Skeletal muscle satellite cell (primary cell): ENCODE data around the gene SIM1.

ENCODE experiments used
- H3K27me3 ChIP-seq: 2 replicates; pipeline ENCODE4 v1.7.0; 2013; ENCODE audit warnings: low read length; ENCODE audit not compliant: control insufficient read depth, insufficient read depth
- H3K36me3 ChIP-seq: 2 replicates; pipeline ENCODE4 v1.7.0; 2013; ENCODE audit warnings: mild to moderate bottlenecking, control low read depth, low read length; ENCODE audit not compliant: insufficient read depth
- H3K4me1 ChIP-seq: 2 replicates; pipeline ENCODE4 v1.7.0; 2013; ENCODE audit warnings: low read length; ENCODE audit not compliant: control insufficient read depth, insufficient read depth
- H3K4me2 ChIP-seq: 2 replicates; pipeline ENCODE4 v1.7.0; 2013; ENCODE audit warnings: mild to moderate bottlenecking, low read length
- H3K4me3 ChIP-seq: 2 replicates; pipeline ENCODE4 v1.7.0; 2013; ENCODE audit warnings: low read length
- H3K9ac ChIP-seq: 2 replicates; pipeline ENCODE4 v1.7.0; 2013; ENCODE audit warnings: mild to moderate bottlenecking, low read depth, low read length, moderate library complexity
- H3K9me3 ChIP-seq: replicated peaks from 2 replicates; pipeline ENCODE4 v1.7.0; 2013; ENCODE audit warnings: mild to moderate bottlenecking, control low read depth, low read length

SIM1 gene

DNA sequence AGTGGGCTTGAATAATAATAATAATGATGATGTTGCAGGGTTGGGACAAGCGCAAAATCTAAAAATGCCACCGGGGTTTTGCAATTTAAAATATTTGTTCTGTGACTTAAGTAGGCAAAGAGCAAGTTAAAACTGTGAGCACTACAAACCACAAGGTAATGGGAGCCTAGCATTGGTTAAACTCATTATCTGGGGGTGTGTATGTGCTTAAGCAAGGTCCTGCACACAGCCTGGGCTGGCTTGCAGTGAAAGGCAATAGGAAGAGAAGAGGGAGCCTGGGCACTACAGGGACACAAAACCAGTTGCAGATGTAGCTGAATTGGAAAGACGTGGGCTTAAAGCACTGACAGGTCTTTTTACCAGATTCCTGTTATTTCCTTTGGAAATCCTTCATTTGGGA, 11.7 kb downstream of the SIM1 start:
- peaks cover 20% of the 10 kb centered on the region for H3K36me3 ChIP-seq
- no peaks in the 10 kb centered on the region for H3K9me3 ChIP-seq
- no peaks in the 10 kb centered on the region for H3K27me3 ChIP-seq
- H3K9ac ChIP-seq = no peak overlapping the region
- no peak overlapping the region for H3K4me2 ChIP-seq
- no peak overlapping the region for H3K4me3 ChIP-seq
- peaks cover 3% of the 10 kb centered on the region for H3K4me1 ChIP-seq

DNA sequence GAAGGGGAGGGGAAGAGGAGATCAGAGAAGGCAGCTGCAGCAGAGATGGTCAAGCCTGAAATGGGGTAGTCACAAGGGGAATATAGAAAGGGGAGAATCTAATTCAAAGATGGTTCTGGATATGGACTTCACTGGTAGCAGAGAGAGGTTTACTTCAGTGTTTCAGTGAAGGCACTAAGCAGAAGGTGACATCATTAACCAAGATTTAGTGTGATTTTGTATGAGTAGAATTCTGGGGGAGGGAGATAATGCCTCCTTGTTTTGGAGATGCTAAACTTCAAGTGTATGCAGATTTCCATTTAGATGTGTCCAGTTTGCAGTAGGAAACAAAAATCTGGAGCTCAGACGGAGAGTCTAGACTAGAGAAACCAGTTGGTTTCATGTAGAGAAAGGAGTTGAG, 13.1 kb downstream of the SIM1 start:
- Histone ChIP-seq H3K9me3 (no peaks in the 10 kb centered on the region), H3K4me1 (no peaks in the 10 kb centered on the region), H3K36me3 (peaks cover 33% of the 10 kb centered on the region), H3K27me3 (no peaks in the 10 kb centered on the region), H3K4me2 (no peak overlapping the region), H3K4me3 (no peak overlapping the region), H3K9ac (no peak overlapping the region)

DNA sequence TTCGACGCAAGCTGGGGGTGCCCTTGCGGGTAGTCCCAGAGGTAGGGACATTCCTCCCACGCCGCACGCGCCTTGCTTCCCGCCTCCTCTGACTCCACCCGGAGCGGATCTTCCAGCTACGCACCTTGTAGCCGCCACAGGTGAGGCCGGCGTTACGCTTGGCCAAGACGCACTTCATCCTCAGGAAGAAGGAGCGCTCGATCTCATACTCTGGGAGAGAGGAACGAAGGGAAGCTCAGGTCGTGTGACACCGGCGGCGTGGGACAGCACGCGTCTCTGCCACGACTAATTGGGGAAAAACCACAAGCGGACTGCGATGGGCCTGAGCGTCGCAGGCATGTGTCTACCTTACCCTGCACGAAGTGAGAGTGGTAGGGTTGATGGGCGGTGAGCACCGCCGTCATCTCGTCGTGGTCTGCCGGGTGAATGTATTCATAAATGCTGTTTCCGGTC, 15.5 kb downstream of the SIM1 start:
- Histone ChIP-seq H3K4me2 (no peak overlapping the region), H3K27me3 (no peaks in the 10 kb centered on the region), H3K9ac (no peak overlapping the region), H3K36me3 (peaks cover 33% of the 10 kb centered on the region), H3K4me3 (no peak overlapping the region), H3K4me1 (peaks cover 4% of the 10 kb centered on the region), H3K9me3 (no peaks in the 10 kb centered on the region)

DNA sequence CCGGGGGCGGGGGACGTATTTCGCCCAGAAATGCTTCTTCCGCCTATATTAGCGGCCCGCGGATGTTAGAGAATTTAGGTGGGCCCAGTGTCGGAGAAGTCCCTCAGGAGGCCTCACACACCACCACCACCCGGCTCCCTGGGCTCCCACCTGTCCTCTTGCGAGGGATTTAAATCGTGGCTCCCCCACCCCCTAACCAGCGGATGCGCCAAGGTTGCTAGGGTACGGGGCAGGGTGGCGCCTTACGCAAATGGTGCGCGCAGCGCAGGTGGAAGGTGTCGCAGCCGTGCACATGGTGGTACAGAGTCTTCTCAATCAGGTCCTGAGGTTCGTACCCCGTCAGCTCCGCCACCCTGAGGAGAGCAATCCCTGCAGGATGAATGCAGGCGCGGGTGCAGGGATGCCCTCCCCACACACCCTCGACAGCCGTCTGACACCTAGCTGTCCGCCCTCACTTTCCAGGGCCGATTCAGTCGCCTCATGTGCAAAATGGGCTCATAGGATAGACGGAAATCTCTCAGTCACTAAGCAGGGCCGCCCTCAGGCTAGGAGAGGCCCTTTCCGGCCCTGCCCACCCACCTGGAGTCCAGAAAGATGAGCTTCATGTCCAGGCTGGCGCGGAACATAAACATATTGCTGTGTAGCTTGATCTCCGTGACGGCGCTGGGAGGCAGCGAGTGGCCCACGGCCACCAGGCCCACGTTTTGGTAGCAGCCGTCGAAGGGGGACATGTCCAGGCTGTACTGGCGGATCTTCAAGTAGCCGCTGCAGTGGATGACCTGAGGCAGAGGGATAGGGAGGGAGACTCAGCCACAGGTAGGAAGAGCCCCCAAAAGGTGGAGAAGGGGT, 16.6 kb downstream of the SIM1 start:
- H3K27me3 ChIP-seq = no peaks in the 10 kb centered on the region
- H3K9me3 ChIP-seq = no peaks in the 10 kb centered on the region
- H3K9ac ChIP-seq = no peak overlapping the region
- no peak overlapping the region for H3K4me3 ChIP-seq
- H3K36me3 ChIP-seq = peaks cover 33% of the 10 kb centered on the region
- H3K4me1 ChIP-seq = peaks cover 9% of the 10 kb centered on the region
- no peak overlapping the region for H3K4me2 ChIP-seq

DNA sequence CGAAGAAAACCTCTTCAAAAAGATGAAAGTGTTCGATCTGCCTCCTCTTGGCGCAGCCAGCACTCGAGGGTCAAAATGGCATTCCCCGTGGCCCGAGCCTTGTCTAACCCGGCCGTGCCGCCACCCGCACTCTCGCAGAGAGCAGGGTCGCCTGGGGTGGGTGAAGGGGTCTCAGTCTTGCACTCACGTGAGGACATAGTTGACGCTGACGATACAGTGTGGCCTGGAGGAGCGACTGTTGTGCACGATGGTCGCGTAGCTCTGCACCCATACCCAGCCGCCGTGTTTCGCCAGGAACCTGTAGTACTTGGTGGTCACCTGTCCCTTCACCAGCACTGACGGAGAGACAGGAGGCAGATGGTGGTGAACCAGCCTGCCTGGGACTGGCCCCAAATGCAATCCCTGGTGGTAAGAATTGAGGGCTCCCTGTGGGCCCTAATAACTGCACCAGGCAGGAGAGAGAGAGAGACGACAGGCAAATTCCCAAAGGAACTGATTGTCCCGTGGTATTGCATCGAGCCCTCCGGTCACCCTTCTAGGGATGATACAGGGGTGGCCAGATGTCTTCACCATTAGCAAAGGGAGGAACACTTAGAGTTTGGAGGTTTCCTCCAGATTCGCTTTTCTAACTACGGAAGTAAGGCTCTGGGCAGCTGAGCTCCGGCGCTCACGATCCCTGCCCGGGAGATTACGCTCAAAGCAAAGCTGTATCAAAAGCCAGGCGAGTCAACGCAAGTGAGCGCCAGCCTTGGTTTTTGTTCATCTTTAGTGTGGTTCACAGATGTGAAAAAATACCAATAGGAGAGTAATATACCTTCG, 17.4 kb downstream of the SIM1 start:
- Histone ChIP-seq H3K4me3 (no peak overlapping the region), H3K9ac (no peak overlapping the region), H3K27me3 (no peaks in the 10 kb centered on the region), H3K9me3 (no peaks in the 10 kb centered on the region), H3K4me1 (peaks cover 14% of the 10 kb centered on the region), H3K4me2 (no peak overlapping the region), H3K36me3 (peaks cover 33% of the 10 kb centered on the region)

DNA sequence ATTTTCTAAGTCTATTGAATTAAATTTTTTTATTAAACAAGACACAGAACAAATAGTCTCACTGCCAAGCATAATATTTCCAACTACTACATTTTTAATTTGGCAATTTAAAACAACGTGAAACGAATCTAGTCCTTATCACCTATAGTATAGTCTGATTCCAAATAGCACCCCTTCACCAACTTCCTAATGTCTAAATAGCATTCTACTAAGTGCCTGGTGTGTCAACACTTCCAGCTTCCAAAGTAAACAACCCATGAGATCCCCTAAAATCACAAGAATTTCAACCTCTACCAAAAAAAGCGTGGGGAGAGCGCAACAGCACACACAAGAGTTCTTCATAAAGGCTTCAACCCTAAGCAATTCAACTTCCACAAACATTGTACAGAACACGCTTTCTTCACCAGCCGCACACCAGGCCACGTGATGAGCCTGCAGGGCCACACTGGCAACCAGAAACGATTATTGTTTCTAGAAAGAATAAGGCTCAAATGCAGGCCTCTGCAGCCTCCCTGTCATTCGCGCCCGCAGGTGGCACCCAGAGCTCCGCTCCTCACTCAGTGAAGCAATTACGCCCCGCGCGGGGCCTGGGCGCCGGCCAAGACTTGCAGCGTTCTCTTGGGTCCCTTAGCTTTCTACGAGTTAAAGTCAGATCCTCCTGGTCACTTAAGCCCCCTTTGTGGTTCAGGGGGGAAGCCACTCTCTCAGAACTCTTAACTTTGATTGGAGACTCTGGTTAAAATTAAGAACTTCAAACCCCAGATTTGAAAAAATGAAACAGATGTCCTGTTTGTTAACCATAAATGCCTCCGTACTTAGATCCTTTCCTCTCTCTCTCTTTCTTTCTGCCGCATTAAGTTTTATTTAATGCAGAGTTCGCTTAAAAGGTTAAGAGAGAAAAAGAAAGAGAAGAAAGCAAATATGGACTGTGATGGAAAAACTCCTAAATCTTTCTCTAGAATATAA, 18.3 kb downstream of the SIM1 start:
- no peak overlapping the region for H3K9ac ChIP-seq
- H3K4me2 ChIP-seq = no peak overlapping the region
- peaks cover 14% of the 10 kb centered on the region for H3K4me1 ChIP-seq
- H3K4me3 ChIP-seq = no peak overlapping the region
- H3K36me3 ChIP-seq = peaks cover 33% of the 10 kb centered on the region
- H3K27me3 ChIP-seq = no peaks in the 10 kb centered on the region
- no peaks in the 10 kb centered on the region for H3K9me3 ChIP-seq

DNA sequence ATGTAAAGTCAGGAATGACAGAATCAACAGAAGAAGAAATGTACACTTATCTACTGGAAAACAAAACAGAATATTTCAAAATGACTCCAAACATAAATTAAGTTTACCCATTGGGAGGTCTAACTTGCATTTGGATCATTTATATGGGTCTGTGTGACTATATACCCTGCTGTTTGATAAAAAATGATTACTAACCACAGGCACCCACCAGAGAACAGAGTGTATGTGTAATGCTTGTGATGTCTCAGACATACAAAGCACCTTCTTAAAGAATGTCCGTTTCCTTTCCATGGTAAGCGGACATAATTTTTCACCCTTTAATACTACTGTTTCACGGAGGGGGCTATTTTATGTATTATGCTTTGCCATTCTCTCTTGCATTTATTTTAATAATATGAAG, 19.2 kb downstream of the SIM1 start:
- no peaks in the 10 kb centered on the region for H3K27me3 ChIP-seq
- H3K9ac ChIP-seq = no peak overlapping the region

DNA sequence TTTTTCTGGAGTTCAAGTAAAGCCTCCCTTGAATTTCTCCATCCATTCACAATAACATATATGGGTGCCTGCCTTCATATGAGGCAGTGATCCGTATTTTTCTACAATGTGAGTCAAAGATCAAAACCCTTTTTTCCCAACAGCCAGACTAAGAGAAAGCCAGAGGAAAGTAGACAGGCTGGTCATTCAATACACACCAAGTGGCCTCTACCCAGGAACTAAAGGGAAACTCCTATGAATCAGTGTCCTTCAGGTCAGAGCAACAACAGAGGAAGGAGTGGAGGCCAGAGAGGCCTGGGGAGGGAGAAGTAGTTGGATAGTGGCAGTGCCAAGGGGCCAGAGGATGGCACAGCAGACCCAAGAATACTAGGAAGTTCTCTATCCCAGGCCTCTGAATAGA, 23.8 kb downstream of the SIM1 start:
- H3K4me1 ChIP-seq = peaks cover 10% of the 10 kb centered on the region
- H3K36me3 ChIP-seq = no peaks in the 10 kb centered on the region
- no peaks in the 10 kb centered on the region for H3K9me3 ChIP-seq
- H3K9ac ChIP-seq = no peak overlapping the region
- no peak overlapping the region for H3K4me3 ChIP-seq
- H3K27me3 ChIP-seq = no peaks in the 10 kb centered on the region
- no peak overlapping the region for H3K4me2 ChIP-seq

More for the DNA sequence above, 19.2 kb downstream of the SIM1 start:
- Histone ChIP-seq H3K4me1 (peaks cover 14% of the 10 kb centered on the region), H3K36me3 (peaks cover 33% of the 10 kb centered on the region), H3K4me3 (no peak overlapping the region), H3K9me3 (no peaks in the 10 kb centered on the region), H3K4me2 (no peak overlapping the region)

DNA sequence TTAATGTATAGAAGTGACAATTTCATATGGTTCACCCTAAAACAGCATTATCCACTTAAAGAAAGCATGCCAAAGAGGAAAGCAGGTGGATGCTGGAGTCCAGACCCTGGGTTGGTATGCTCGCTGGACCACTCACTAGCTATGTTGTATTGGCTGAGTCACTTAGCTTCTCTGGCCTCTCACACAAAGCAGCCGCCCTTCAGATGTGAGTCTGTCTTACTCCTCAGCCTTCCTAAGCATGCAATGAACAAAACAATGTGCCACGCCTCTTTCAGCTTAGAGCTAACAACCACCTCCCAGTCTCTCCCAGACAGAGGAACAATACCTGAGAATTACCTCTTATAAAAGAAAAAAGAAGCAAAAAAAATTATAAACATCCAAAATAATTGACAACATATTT, 29.4 kb downstream of the SIM1 start:
- no peaks in the 10 kb centered on the region for H3K9me3 ChIP-seq
- H3K36me3 ChIP-seq = no peaks in the 10 kb centered on the region
- H3K4me2 ChIP-seq = no peak overlapping the region
- no peaks in the 10 kb centered on the region for H3K27me3 ChIP-seq
- no peak overlapping the region for H3K9ac ChIP-seq
- H3K4me3 ChIP-seq = no peak overlapping the region
- no peaks in the 10 kb centered on the region for H3K4me1 ChIP-seq

DNA sequence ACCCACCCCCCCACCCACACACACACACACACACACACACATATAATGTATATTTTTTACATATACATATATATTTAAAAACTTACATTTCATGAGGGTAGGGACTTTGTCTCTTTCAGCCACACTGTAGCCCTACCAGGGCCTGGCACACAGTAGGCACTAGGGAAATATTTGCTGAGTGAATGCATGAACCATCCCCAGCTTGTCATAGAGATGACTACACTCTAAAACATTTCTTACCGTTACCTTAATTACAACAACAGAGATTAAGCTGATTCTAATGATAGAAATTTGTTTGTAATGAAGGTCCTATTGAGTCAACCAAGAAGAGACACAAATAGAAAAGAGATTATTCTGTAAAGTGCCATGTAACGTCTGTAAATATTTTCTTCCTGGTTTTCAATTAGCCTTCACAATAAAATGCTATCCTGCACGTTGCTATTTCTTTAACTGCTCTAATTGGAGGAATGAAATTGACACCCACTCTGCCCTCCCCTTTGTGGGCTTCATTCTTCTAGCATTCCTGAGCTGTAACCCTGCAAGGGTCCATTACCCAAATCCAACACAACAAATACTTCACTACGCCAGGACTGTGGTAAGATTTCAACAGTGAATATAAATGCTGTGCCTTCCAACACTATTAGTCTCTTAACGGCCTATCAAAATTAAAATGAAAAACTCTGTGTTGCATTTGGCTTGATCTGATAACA, 30.8 kb downstream of the SIM1 start:
- H3K4me1 ChIP-seq = no peaks in the 10 kb centered on the region
- H3K4me2 ChIP-seq = no peak overlapping the region
- no peaks in the 10 kb centered on the region for H3K27me3 ChIP-seq
- H3K9me3 ChIP-seq = no peaks in the 10 kb centered on the region
- H3K9ac ChIP-seq = no peak overlapping the region
- no peak overlapping the region for H3K4me3 ChIP-seq
- no peaks in the 10 kb centered on the region for H3K36me3 ChIP-seq
